ENCODE data around the gene DCDC2B.

DCDC2B gene

GRCh38 chr1:32223683-32224082 lies 14.8 kb downstream of the DCDC2B start:
- peak overlapping the region; percentile 7; the same call in 1 of the 2 replicates for H3K4me3 ChIP-seq (ENCODE audit: low read length)
- no peak for DNase-seq (ENCODE audit: low read depth)
- TF ChIP-seq CTCF (conservative IDR thresholded peaks at IDR 0.05; ENCODE audit: low read length) = no peak

GRCh38 chr1:32224285-32224684 lies 15.4 kb downstream of the DCDC2B start:
- no peak for TF ChIP-seq CTCF (conservative IDR thresholded peaks at IDR 0.05; ENCODE audit: low read length)
- no peak for DNase-seq (ENCODE audit: low read depth)
- no peak overlapping the region for H3K4me3 ChIP-seq (ENCODE audit: low read length)

DNA sequence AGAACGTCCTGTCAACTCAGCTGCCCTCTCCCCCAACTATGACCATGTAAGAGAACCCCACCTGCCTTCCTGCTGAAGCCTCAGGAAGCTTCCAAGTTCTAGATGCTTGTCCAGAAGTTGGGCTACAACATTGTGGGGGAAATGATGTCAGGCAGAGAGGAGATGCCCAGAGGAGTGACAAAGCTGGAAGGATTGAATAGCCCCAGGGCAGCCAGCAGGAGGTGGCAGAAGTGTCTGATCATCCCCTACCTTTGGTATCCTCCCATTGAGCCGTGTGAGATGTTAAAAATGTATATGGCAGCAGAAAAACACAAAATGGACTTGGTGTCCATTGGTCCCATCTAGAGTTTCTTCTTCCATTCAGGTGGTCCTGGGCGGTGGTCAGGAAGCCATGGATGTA lies 19.9 kb downstream of the DCDC2B start:
- no peak overlapping the region for H3K4me3 ChIP-seq (ENCODE audit: low read length)
- DNase-seq (ENCODE audit: low read depth) = no peak
- no peak for TF ChIP-seq CTCF (conservative IDR thresholded peaks at IDR 0.05; ENCODE audit: low read length)

DNA sequence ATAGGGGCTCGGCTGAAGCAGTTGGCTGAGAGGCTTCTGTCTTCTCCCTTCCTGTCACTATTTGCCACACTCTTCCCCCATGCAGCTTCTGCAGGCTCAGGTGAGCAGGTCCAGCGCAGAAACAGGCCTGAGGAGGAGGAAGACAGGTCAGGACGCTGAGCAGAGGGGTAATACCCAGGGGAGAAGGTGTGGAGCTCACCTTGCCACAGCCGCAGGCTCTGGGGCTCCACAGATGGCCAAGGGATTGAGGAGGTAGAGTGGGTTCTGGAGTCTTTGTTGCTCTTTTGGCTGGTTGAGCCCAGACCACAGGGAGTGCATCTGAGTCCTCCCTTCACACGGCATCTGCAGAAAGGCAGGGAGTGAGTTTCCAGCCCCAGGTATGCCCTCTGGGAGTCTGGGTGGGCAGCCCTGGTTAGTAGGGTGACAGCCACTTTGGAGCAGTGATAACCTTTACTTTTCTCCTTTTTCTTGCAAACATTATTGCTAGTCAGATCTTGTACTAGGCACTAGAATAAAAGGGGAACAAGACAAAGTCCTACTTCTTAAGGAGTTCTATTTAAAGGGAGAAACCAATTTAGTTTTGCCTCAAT lies 23.0 kb downstream of the DCDC2B start:
- no peak overlapping the region for H3K4me3 ChIP-seq (ENCODE audit: low read length)
- TF ChIP-seq CTCF (conservative IDR thresholded peaks at IDR 0.05; ENCODE audit: low read length) = no peak
- no peak for DNase-seq (ENCODE audit: low read depth)

- no peak overlapping the region for H3K4me3 ChIP-seq (ENCODE audit: low read length)
- TF ChIP-seq CTCF (conservative IDR thresholded peaks at IDR 0.05; ENCODE audit: low read length) = no peak
- DNase-seq (ENCODE audit: low read depth) = no peak
Observed at GRCh38 chr1:32232558-32233304, 23.8 kb downstream of the DCDC2B start.

GRCh38 chr1:32234792-32235191 lies 25.9 kb downstream of the DCDC2B start:
- no peak overlapping the region for H3K4me3 ChIP-seq (ENCODE audit: low read length)
- no peak for DNase-seq (ENCODE audit: low read depth)
- no peak for TF ChIP-seq CTCF (conservative IDR thresholded peaks at IDR 0.05; ENCODE audit: low read length)

- no peak overlapping the region for H3K4me3 ChIP-seq (ENCODE audit: low read length)
- no peak for TF ChIP-seq CTCF (conservative IDR thresholded peaks at IDR 0.05; ENCODE audit: low read length)
Observed at GRCh38 chr1:32239337-32239736, 30.4 kb downstream of the DCDC2B start.

More at GRCh38 chr1:32239337-32239736, 30.4 kb downstream of the DCDC2B start:
- DNase-seq (ENCODE audit: low read depth) = no peak
